Measurements from ENCODE around the gene AKAP6. TPM values are rescaled to one million over a fixed set of nuclear protein-coding genes. Genes with fewer than 3 reads are reported as not detected.

Gene AKAP6
- total RNA-seq, 1 donor from 2014 or later = 2.8 TPM

DNA sequence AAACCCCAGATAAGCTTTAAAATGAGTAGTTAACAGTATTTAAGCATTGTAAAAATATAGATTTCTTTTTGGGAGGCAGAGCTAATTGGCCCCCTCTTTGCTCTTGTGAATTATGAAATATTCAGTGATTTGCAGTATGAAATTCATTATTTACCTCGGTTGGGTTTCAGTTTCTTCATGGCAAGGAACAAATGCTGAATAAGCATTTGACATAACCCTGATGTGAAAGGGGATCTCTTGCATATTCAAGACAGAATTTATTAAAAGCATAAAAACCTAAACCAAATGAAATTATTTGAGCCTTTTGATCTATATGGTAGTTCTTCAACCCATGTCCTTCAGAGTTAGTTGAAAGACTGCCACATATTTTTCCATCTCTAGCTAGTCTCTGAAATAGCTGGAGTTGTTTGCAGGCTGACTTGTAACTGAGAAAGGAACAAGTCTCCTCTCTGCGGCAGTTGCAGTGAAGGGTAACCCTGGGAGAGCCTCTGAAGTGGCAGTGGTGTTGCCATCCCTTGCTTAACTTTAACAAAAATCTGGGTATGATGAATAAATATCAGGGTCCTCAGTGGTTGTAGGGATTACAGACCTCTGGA lies 690 bp downstream of the AKAP6 start:
- Mint-ChIP-seq H3K36me3 (ENCODE audit: low read depth, unreplicated experiment) (no peaks in the 10 kb centered on the region), H3K4me1 (ENCODE audit: low read depth, unreplicated experiment) (peaks cover 7% of the 10 kb centered on the region), H3K27ac (ENCODE audit: unreplicated experiment) (no peak overlapping the region), H3K9me3 (ENCODE audit: unreplicated experiment) (no peaks in the 10 kb centered on the region), H3K27me3 (ENCODE audit: low read depth, unreplicated experiment) (no peaks in the 10 kb centered on the region), H3K4me3 (ENCODE audit: unreplicated experiment) (no peak overlapping the region)
- Histone ChIP-seq H3K79me2 (ENCODE audit: insufficient read depth, low read length) (no peaks in the 10 kb centered on the region), H3K4me3 (ENCODE audit: insufficient read depth, low read depth, low read length) (no peak overlapping the region), H3K36me3 (ENCODE audit: insufficient read depth, low read length) (no peaks in the 10 kb centered on the region), H3K27me3 (ENCODE audit: insufficient read depth, low read length) (no peaks in the 10 kb centered on the region), H3K4me2 (ENCODE audit: low read length) (no peak overlapping the region), H3K27ac (ENCODE audit: low read depth, low read length) (no peak overlapping the region), H4K20me1 (ENCODE audit: insufficient read depth, low read length) (no peaks in the 10 kb centered on the region), H3K9ac (ENCODE audit: low read length) (no peak overlapping the region), H2AFZ (ENCODE audit: low read depth, low read length) (no peak overlapping the region), H3K9me3 (ENCODE audit: insufficient read depth, low read depth, low read length) (no peaks in the 10 kb centered on the region), H3K4me1 (ENCODE audit: insufficient read depth, low read length) (no peaks in the 10 kb centered on the region)
- FAIRE-seq = no peak
- no peak for DNase-seq (ENCODE audit: low read depth)
- TF ChIP-seq EZH2 (IDR thresholded peaks at IDR 0.05; ENCODE audit: insufficient read depth, low read length) = no peak
- TF ChIP-seq, protein P1, sequence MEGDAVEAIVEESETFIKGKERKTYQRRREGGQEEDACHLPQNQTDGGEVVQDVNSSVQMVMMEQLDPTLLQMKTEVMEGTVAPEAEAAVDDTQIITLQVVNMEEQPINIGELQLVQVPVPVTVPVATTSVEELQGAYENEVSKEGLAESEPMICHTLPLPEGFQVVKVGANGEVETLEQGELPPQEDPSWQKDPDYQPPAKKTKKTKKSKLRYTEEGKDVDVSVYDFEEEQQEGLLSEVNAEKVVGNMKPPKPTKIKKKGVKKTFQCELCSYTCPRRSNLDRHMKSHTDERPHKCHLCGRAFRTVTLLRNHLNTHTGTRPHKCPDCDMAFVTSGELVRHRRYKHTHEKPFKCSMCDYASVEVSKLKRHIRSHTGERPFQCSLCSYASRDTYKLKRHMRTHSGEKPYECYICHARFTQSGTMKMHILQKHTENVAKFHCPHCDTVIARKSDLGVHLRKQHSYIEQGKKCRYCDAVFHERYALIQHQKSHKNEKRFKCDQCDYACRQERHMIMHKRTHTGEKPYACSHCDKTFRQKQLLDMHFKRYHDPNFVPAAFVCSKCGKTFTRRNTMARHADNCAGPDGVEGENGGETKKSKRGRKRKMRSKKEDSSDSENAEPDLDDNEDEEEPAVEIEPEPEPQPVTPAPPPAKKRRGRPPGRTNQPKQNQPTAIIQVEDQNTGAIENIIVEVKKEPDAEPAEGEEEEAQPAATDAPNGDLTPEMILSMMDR (IDR thresholded peaks at IDR 0.05; ENCODE audit: insufficient read depth, low read depth, low read length) = no peak

DNA sequence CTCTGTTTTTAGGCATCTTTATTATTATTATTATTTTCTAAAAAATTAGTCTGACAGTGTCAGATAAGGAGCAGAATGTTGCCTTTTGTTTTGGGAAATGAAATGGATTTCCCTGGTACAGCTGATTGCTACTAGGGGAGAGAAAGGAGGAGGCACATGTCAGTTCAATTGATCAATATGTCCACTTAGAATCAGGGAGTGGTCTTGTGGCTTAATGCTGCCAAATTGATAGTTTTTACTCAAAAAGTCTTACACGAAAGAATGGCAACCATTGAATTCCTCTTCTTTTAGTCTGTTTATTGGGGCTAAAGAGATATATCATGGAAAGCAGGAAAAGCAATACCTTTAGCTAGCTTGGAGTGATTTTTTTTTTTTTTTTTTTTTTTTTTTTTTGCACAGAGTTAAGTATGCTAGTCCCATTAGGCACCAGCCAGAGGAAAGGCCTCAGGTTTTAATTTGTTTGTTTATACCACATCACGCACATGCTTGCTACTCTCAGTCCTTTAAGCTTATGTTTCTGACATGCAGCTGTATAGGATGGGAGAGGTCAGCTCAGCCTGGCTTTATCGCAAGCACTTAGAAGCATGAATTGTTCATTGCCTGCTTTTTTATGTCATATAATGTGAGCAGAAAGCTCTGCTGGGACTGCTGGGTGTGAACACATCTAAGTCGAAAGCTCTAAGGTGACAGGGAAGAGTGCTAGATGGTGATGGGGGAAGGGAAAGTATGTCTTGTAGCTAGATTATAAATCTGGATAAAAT lies 1.4 kb downstream of the AKAP6 start:
- Histone ChIP-seq H3K27ac (ENCODE audit: low read depth, low read length) (no peak overlapping the region), H3K4me1 (ENCODE audit: insufficient read depth, low read length) (no peaks in the 10 kb centered on the region), H4K20me1 (ENCODE audit: insufficient read depth, low read length) (no peaks in the 10 kb centered on the region), H3K4me2 (ENCODE audit: low read length) (no peak overlapping the region), H3K79me2 (ENCODE audit: insufficient read depth, low read length) (no peaks in the 10 kb centered on the region), H3K27me3 (ENCODE audit: insufficient read depth, low read length) (no peaks in the 10 kb centered on the region), H3K36me3 (ENCODE audit: insufficient read depth, low read length) (no peaks in the 10 kb centered on the region), H2AFZ (ENCODE audit: low read depth, low read length) (peak overlapping the region; percentile 44), H3K4me3 (ENCODE audit: insufficient read depth, low read depth, low read length) (no peak overlapping the region), H3K9ac (ENCODE audit: low read length) (no peak overlapping the region), H3K9me3 (ENCODE audit: insufficient read depth, low read depth, low read length) (no peaks in the 10 kb centered on the region)
- Mint-ChIP-seq H3K27me3 (ENCODE audit: low read depth, unreplicated experiment) (no peaks in the 10 kb centered on the region), H3K4me1 (ENCODE audit: low read depth, unreplicated experiment) (peaks cover 4% of the 10 kb centered on the region), H3K36me3 (ENCODE audit: low read depth, unreplicated experiment) (no peaks in the 10 kb centered on the region), H3K4me3 (ENCODE audit: unreplicated experiment) (no peak overlapping the region), H3K9me3 (ENCODE audit: unreplicated experiment) (no peaks in the 10 kb centered on the region), H3K27ac (ENCODE audit: unreplicated experiment) (no peak overlapping the region)
- no peak for TF ChIP-seq EZH2 (IDR thresholded peaks at IDR 0.05; ENCODE audit: insufficient read depth, low read length)
- TF ChIP-seq, protein P1 (IDR thresholded peaks at IDR 0.05; ENCODE audit: insufficient read depth, low read depth, low read length) = no peak
- FAIRE-seq (no peak), DNase-seq (ENCODE audit: low read depth) (no peak)

DNA sequence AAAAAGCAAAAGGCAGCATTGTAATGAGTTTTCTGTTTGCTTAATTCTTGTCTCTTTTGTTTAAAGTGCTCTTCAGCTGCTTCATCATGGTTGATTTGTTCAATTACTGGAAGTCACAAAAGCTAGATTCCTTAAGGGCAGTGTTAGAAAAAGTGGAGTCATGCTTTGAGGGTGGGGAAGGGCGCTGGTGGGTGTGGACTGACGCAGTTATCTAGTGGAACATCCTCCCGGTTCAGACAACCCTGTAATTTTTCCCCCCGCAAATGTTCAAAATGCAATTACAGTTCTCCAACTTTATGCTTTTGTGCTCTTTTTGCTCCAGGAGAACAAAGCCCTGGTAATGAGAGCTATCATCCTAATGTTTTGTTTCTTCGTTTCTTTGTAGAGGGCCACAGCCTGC lies 2.1 kb downstream of the AKAP6 start:
- Histone ChIP-seq H4K20me1 (ENCODE audit: insufficient read depth, low read length) (no peaks in the 10 kb centered on the region), H2AFZ (ENCODE audit: low read depth, low read length) (peak overlapping the region; percentile 52), H3K4me3 (ENCODE audit: insufficient read depth, low read depth, low read length) (no peak overlapping the region), H3K9me3 (ENCODE audit: insufficient read depth, low read depth, low read length) (no peaks in the 10 kb centered on the region), H3K9ac (ENCODE audit: low read length) (no peak overlapping the region), H3K27me3 (ENCODE audit: insufficient read depth, low read length) (no peaks in the 10 kb centered on the region), H3K4me1 (ENCODE audit: insufficient read depth, low read length) (no peaks in the 10 kb centered on the region), H3K27ac (ENCODE audit: low read depth, low read length) (no peak overlapping the region), H3K4me2 (ENCODE audit: low read length) (no peak overlapping the region), H3K79me2 (ENCODE audit: insufficient read depth, low read length) (no peaks in the 10 kb centered on the region), H3K36me3 (ENCODE audit: insufficient read depth, low read length) (no peaks in the 10 kb centered on the region)
- Mint-ChIP-seq H3K4me3 (ENCODE audit: unreplicated experiment) (no peak overlapping the region), H3K27ac (ENCODE audit: unreplicated experiment) (no peak overlapping the region), H3K9me3 (ENCODE audit: unreplicated experiment) (no peaks in the 10 kb centered on the region), H3K4me1 (ENCODE audit: low read depth, unreplicated experiment) (peaks cover 4% of the 10 kb centered on the region), H3K36me3 (ENCODE audit: low read depth, unreplicated experiment) (no peaks in the 10 kb centered on the region), H3K27me3 (ENCODE audit: low read depth, unreplicated experiment) (no peaks in the 10 kb centered on the region)
- FAIRE-seq (no peak), DNase-seq (ENCODE audit: low read depth) (no peak)
- TF ChIP-seq, protein P1 (IDR thresholded peaks at IDR 0.05; ENCODE audit: insufficient read depth, low read depth, low read length) = no peak
- no peak for TF ChIP-seq EZH2 (IDR thresholded peaks at IDR 0.05; ENCODE audit: insufficient read depth, low read length)
